GM21381 (cell line): ENCODE results near the gene KRT12.
"Not testable (repeated sequence)": the region's sequence is repeated elsewhere in the genome, so short reads cannot be mapped to it uniquely, and the experiment has no call there.

Source experiments
- ATAC-seq: cut with Tn5 transposase; IDR thresholded peaks from one replicate; pipeline ENCODE4 v1.9.1; 2021; ENCODE audit warnings: mild to moderate bottlenecking, moderate library complexity; ENCODE audit not compliant: unreplicated experiment

The KRT12 gene

GRCh38 chr17:40884708-40885512 lies 17.9 kb upstream of the KRT12 start, which contains the start of gene KRT20:
Gene KRT20 (minus strand): TSS chr17:40885242. CDS start chr17:40885185, 57 bp downstream.
- no peak for ATAC-seq

- no peak for ATAC-seq
Measured at GRCh38 chr17:40883626-40884334, 16.8 kb upstream of the KRT12 start.

DNA sequence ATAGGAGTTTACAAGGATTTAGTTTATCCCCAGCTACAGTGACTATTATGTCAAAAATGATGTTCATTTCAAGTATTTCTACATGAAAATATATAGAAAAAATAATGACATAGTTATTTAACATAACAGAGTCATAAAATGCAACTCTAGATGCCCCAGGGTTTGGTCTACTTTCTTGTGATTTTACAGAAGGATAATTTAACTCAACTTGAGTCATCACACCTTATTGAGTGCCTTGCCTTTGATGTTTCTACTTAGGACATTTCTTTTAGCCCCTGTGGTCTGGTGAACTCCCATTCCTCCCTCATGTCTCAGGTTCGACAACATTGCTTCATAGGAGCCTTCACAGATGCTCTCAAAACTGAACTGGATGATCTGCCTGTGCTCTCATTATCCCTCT lies 16.0 kb upstream of the KRT12 start:
- no peak for ATAC-seq

DNA sequence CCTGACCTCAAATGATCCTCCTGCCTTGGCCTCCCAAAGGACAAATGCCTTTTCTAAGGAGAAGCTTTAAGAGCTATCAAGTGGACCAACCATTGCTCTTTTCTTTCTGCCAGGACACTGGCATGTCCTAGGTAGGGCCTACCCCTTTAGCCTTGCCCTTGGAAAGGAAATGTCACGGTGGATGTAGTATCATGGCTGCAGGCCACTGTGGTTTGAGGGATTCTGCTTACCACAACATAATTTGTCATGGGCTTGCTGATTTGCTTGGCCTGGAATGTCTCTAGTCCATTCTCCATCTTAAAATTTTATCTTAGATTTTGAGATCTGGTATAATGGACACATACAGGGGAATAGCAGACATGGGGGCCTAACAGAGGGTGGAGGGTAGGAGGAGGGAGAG lies 12.0 kb upstream of the KRT12 start:
- ATAC-seq = no peak

- no peak for ATAC-seq
Measured at GRCh38 chr17:40878044-40878443, 11.0 kb upstream of the KRT12 start.

DNA sequence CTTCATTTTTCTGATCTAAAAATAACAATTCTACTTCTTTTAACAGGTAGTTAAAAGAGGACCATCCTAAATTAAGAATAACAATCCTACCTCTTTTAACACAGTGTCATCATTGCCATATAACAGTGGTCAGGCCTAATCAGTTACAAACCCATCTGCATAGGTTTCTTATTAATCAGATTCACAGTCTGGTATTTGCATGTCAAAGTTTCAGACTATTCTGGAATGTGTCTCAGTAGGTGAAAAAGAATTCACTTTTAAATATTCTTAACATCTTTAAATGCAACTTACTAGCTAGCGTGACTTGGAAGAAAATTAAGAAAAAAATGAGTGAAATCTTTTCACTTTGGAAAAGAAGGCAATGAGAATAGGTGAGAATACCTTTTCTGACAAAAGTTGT lies 6.8 kb upstream of the KRT12 start:
- ATAC-seq = no peak

DNA sequence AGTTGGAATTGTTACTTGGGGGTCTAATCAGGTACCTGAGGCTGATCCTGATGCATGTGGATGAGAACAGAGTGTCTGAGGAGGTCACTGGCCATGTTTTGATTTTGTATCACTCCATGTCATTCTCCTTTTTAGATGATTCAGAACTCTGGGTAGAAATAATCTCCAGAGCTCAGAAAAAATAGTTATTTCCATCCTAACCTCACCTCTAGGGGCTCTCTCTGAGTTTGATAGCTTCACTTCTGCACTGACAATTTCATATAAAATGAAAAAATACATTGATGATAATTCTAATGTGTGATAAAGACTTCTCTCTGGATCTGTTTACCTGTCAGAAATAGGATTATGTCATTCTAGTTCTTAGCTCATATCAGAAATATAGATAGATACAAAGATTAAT lies 6.2 kb upstream of the KRT12 start:
- ATAC-seq = no peak

- ATAC-seq = no peak
Measured at GRCh38 chr17:40872416-40872815, 5.4 kb upstream of the KRT12 start.

DNA sequence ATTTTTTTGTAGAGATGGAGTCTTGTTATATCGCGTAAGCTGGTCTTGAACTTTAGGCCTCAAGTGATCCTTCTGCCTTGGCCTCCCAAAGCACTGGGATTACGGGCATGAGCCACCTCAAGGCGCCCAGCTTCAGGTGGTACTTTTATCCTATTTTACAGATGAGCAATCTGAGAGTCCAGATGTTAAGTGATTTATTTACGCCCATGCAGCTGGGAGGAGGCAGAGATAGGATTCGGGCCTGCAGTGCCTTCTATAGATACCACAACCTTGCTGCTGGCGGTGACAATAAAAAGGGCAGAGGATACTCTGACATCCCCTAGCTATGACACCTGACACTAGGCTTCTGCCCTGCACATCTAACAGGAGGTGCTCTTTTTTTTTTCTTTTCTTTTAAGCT lies 4.3 kb upstream of the KRT12 start:
- ATAC-seq = no peak

GRCh38 chr17:40870136-40870535 lies 3.1 kb upstream of the KRT12 start:
- no peak for ATAC-seq

DNA sequence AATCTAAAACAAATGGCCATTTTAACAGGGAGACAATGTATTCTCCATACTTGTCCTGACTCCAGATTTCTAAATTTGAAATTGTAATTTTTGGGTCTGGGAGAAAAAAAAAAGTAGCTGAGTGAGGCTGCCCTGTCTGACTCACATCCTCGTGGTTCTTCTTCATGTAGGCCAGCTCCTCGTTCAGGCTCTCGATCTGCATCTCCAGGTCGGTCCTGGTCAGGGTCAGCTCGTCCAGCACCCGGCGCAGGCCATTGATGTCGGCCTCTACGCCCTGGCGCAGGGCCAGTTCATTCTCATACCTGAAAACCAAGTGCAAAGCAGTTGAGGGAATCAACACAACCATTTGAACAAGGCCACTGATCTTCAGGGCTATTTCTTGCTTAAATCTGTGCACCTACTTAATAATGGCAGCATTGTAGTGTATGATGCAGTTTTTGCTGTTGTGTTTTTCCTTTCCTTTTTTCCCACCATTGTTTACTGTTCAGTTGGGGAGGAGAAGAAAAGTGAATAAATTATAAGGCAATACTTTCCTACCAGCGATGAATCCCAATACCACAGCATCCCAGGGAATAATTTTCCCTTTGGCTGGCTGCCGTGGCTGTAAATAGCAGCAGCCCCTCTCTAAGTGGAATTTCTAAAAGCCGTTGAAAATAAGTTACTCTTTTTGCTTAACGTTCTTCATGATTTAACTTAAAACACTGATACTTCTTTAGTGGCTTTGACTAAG lies 2.2 kb downstream of the KRT12 start:
- no peak for ATAC-seq

DNA sequence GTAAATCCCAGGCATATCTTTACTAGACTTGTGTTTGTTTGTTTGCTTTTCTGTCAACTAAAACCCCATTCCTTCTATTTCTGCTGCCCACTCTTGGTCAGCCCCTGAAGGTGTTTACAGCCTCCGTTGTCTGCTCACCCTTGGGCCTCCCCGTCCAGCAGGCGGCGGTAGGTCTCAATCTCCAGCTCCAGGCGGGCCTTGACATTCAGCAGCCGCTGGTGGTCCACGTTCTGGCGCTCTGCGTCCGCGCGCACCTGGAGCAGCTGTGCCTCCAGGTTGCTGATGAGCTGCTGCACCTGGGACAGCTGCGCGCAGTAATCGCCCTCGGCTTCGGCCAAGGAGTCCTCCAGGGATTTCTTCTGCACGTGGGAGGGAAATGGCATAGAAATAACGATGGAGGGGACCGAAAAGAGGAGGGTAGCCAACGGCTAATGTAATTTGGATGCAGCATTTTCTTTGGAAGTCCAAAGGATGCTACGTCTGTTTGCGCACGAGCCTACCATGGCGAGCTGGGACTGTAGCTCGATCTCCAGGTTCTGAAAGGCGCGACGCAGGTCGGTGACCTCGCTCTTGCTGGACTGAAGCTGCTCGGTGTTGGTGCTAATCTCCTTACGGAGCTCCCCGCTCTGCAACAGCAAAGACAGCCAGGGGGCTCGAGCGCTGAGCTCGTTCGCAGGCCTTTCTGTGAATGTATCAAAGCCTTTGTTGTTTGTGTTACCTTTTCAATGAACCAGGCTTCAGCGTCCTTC lies 3.9 kb downstream of the KRT12 start:
- no peak for ATAC-seq

DNA sequence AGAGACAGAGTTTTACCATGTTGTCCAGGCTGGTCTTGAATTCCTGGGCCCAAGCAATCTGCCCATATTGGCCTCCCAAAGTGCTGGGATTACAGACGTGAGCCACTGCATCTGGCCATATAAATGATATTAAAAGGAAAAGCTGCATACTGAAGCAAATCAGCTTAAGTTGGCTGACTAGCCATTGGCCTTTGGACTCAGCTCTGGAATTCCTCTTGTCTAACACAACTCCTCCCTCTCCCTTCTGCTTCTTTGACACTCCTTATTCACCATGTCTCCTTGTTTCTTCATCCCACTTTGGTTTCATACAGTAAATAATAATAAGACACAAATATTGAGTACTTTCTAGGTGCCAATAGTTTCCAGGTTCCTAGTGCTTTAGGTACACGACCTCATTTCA lies 7.5 kb downstream of the KRT12 start:
- no peak for ATAC-seq

- ATAC-seq = not testable (repeated sequence)
Measured at GRCh38 chr17:40858667-40859066, 8.4 kb downstream of the KRT12 start.

- ATAC-seq = no peak
Measured at GRCh38 chr17:40857535-40857934, 9.5 kb downstream of the KRT12 start.

- ATAC-seq = no peak
Measured at GRCh38 chr17:40854175-40854814, 12.7 kb downstream of the KRT12 start.

DNA sequence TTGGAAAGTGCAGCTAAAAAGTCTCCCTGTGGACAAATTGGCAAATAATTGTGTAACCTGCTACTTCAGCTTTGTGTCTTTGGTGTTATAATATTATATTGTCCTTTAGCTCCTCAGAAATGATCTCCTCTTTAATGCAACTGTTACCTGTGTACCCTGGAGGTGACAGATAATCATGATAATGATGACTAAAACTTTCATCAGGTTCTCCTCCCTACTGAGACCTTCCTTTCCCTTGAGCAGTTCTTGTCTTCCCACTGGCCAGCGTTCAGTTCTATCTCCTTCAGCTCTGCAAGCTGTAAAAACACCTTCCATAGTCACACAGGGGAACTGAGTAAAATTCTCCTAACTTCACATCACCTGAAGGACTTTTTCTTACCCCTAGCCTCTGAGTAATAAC lies 14.7 kb downstream of the KRT12 start:
- no peak for ATAC-seq

GRCh38 chr17:40850293-40850972 lies 16.6 kb downstream of the KRT12 start:
- no peak for ATAC-seq

- no peak for ATAC-seq
Measured at GRCh38 chr17:40849723-40850122, 17.3 kb downstream of the KRT12 start.
